H1 (cell line): ENCODE measurements around the gene PLD5. TPM values are rescaled to one million over a fixed set of nuclear protein-coding genes. Genes with fewer than 3 reads are reported as not detected.

Experiments used
- CTCF ChIA-PET: fragments of 300-600 bp; sonication (Branson Sonifier 250); formaldehyde crosslinking; loops from one replicate; lab custom pipeline; 2021; ENCODE audit not compliant: partially characterized antibody; lab: Charles Lee
- POLR2A ChIA-PET: fragments of 300-600 bp; sonication (Branson Sonifier 250); formaldehyde crosslinking; loops from one replicate; lab custom pipeline; 2021; ENCODE audit warnings: inconsistent platforms; ENCODE audit not compliant: partially characterized antibody; lab: Charles Lee
- DNase-seq, 2 experiments: peaks; one replicate each; pipeline versions ENCODE4 v3.0.0 to v3.0.0-alpha.2; 2010 to 2022; ENCODE audit warnings: low spot score in 2 of 2, low read depth in 1 of 2, mixed read lengths in 1 of 2
- FAIRE-seq: peaks from 2 replicates; lab custom pipeline; 2011; peaks lifted over from hg19 to GRCh38; lab: Jason Lieb, UNC
- H2AFZ ChIP-seq: 2 replicates; pipeline ENCODE4 v1.8.1; 2012; ENCODE audit warnings: low read length, inconsistent platforms
- H2AK5ac ChIP-seq: 2 replicates; pipeline ENCODE4 v1.6.1; 2013; ENCODE audit warnings: low read depth, low read length
- H2BK120ac ChIP-seq: replicated peaks from 2 replicates; pipeline ENCODE3; 2013; ENCODE audit warnings: low read depth, low read length, inconsistent platforms
- H2BK12ac ChIP-seq: 2 replicates; pipeline ENCODE4 v1.6.1; 2013; ENCODE audit warnings: low read depth, low read length
- H2BK15ac ChIP-seq: 2 replicates; pipeline ENCODE4 v1.6.1; 2013; ENCODE audit warnings: low read length
- H2BK20ac ChIP-seq: 2 replicates; pipeline ENCODE4 v1.6.1; 2013; ENCODE audit warnings: low read length
- H2BK5ac ChIP-seq: 2 replicates; pipeline ENCODE4 v1.6.1; 2013; ENCODE audit warnings: low read depth, low read length
- H3K14ac ChIP-seq: 2 replicates; pipeline ENCODE4 v1.6.1; 2013; ENCODE audit warnings: inconsistent platforms; ENCODE audit not compliant: insufficient read length
- H3K18ac ChIP-seq: 2 replicates; pipeline ENCODE4 v1.6.1; 2013; ENCODE audit warnings: low read length; ENCODE audit errors: extremely low read depth
- H3K23ac ChIP-seq: 2 replicates; pipeline ENCODE4 v1.6.1; 2013; ENCODE audit warnings: inconsistent platforms; ENCODE audit not compliant: insufficient read length
- H3K23me2 ChIP-seq: 2 replicates; pipeline ENCODE4 v1.6.1; 2013; ENCODE audit warnings: low read depth, low read length
- H3K27ac ChIP-seq: 2 replicates; pipeline ENCODE4 v1.6.1; 2011; ENCODE audit warnings: low read depth, low read length, inconsistent platforms
- H3K27me3 ChIP-seq, 4 experiments: replicated peaks in 1 of 4; 1 replicate in 1 of 4; 2 replicates in 3 of 4; pipeline versions ENCODE4 v1.6.1 to v1.8.1; 2011 to 2013; ENCODE audit warnings: low read length in 3 of 4, mild to moderate bottlenecking in 3 of 4, inconsistent platforms in 2 of 4, mixed read lengths in 2 of 4, moderate library complexity in 1 of 4; ENCODE audit not compliant: control insufficient read depth in 3 of 4, insufficient read depth in 3 of 4; ENCODE audit errors: extremely low read depth in 1 of 4
- H3K36me3 ChIP-seq, 4 experiments: 2 replicates each; pipeline versions ENCODE4 v1.6.1 to v1.8.1; 2011 to 2013; ENCODE audit warnings: mild to moderate bottlenecking in 4 of 4, low read length in 3 of 4, moderate library complexity in 2 of 4, control low read depth in 1 of 4, inconsistent platforms in 1 of 4; ENCODE audit not compliant: insufficient read depth in 4 of 4, control insufficient read depth in 2 of 4
- H3K4ac ChIP-seq: replicated peaks from 2 replicates; pipeline ENCODE3; 2013; ENCODE audit warnings: low read length, low read depth, mixed read lengths, inconsistent platforms; ENCODE audit not compliant: insufficient read length
- H3K4me1 ChIP-seq, 4 experiments: replicated peaks in 1 of 4; 1 replicate in 1 of 4; 2 replicates in 3 of 4; pipeline versions ENCODE4 v1.6.1 to v1.8.1; 2011 to 2013; ENCODE audit warnings: low read length in 3 of 4, inconsistent platforms in 2 of 4, mixed read lengths in 1 of 4; ENCODE audit not compliant: insufficient read depth in 4 of 4, control insufficient read depth in 3 of 4
- H3K4me2 ChIP-seq, 2 experiments: 2 replicates each; pipeline versions ENCODE4 v1.6.1 to v1.8.1; 2011 to 2013; ENCODE audit warnings: low read depth in 2 of 2, low read length in 2 of 2, control low read depth in 1 of 2, inconsistent platforms in 1 of 2, mild to moderate bottlenecking in 1 of 2; ENCODE audit not compliant: insufficient read depth in 1 of 2
- H3K4me3 ChIP-seq, 4 experiments: fragments of 200-600, 300-600 bp in 1 of 4; sonication (generic), shearing (Covaris generic), sonication (Bioruptor Twin) in 1 of 4; 2 replicates each; pipeline versions ENCODE4 v1.5.1 to v1.8.1; 2011 to 2016; ENCODE audit warnings: low read length in 4 of 4, low read depth in 3 of 4, control low read depth in 2 of 4, inconsistent platforms in 2 of 4, mild to moderate bottlenecking in 2 of 4, mixed read lengths in 1 of 4, moderate library complexity in 1 of 4; ENCODE audit not compliant: insufficient read depth in 2 of 4; ENCODE audit errors: extremely low read depth in 1 of 4
- H3K56ac ChIP-seq: replicated peaks from 2 replicates; pipeline ENCODE3; 2013; ENCODE audit warnings: low read depth, mild to moderate bottlenecking, mixed read lengths, low read length, inconsistent platforms; ENCODE audit not compliant: insufficient read length
- H3K79me1 ChIP-seq: 2 replicates; pipeline ENCODE4 v1.6.1; 2013; ENCODE audit warnings: low read depth, low read length, control low read depth
- H3K79me2 ChIP-seq, 2 experiments: 2 replicates each; pipeline versions ENCODE4 v1.6.1 to v1.8.1; 2012 to 2013; ENCODE audit warnings: low read length in 2 of 2, mild to moderate bottlenecking in 2 of 2, inconsistent platforms in 1 of 2; ENCODE audit not compliant: insufficient read depth in 2 of 2, control insufficient read depth in 1 of 2
- H3K9ac ChIP-seq, 4 experiments: replicated peaks in 1 of 4; 1 replicate in 1 of 4; 2 replicates in 3 of 4; pipeline versions ENCODE4 v1.6.1 to v1.8.1; 2011 to 2013; ENCODE audit warnings: low read depth in 3 of 4, low read length in 3 of 4, control low read depth in 2 of 4, mild to moderate bottlenecking in 2 of 4, moderate library complexity in 2 of 4, inconsistent platforms in 1 of 4; ENCODE audit errors: extremely low read depth in 1 of 4
- H3K9me3 ChIP-seq, 2 experiments: 2 replicates each; pipeline versions ENCODE4 v1.6.1 to v1.8.1; 2012 to 2013; ENCODE audit warnings: mild to moderate bottlenecking in 2 of 2, moderate library complexity in 2 of 2, control low read depth in 1 of 2, inconsistent platforms in 1 of 2, low read depth in 1 of 2, low read length in 1 of 2, mixed read lengths in 1 of 2; ENCODE audit not compliant: insufficient read depth in 2 of 2
- H4K20me1 ChIP-seq, 2 experiments: replicated peaks in 1 of 2; 2 replicates each; pipeline versions ENCODE3 to v1.8.1; 2011 to 2013; ENCODE audit warnings: inconsistent platforms in 2 of 2, low read length in 2 of 2, mild to moderate bottlenecking in 1 of 2; ENCODE audit not compliant: insufficient read depth in 2 of 2, control insufficient read depth in 1 of 2
- H4K5ac ChIP-seq: 2 replicates; pipeline ENCODE4 v1.6.1; 2013; ENCODE audit warnings: low read length, low read depth, mixed read lengths, inconsistent platforms; ENCODE audit not compliant: insufficient read length
- H4K8ac ChIP-seq: 2 replicates; pipeline ENCODE4 v1.8.0; 2013; ENCODE audit warnings: mild to moderate bottlenecking, moderate library complexity, low read length, inconsistent platforms; ENCODE audit not compliant: insufficient read depth; ENCODE audit errors: extremely low read depth
- H4K91ac ChIP-seq: replicated peaks from 2 replicates; pipeline ENCODE3; 2013; ENCODE audit warnings: low read length, mixed read lengths, inconsistent platforms; ENCODE audit not compliant: insufficient read length
- BCL11A ChIP-seq, 2 experiments: IDR thresholded peaks; one replicate each; pipeline ENCODE4 v1.6.1; 2011; ENCODE audit warnings: low read depth in 2 of 2, low read length in 2 of 2, mild to moderate bottlenecking in 2 of 2
- CBX5 ChIP-seq: fragments of 300-800, 300-1000 bp; sonication (generic); IDR thresholded peaks from 2 replicates; pipeline ENCODE4 v1.7.1; 2016; ENCODE audit warnings: antibody characterized with exemption, low read length, low read depth
- CREB1 ChIP-seq: IDR thresholded peaks from 2 replicates; pipeline ENCODE4 v1.6.1; 2012; ENCODE audit warnings: inconsistent platforms
- KDM5A ChIP-seq: fragments of 200-600 bp; IDR thresholded peaks from 2 replicates; pipeline ENCODE4 v1.7.1; 2012; ENCODE audit warnings: mild to moderate bottlenecking, low read length, inconsistent platforms, mixed read lengths
- POLR2AphosphoS5 ChIP-seq: IDR thresholded peaks from 2 replicates; pipeline ENCODE4 v1.6.1; 2011; ENCODE audit warnings: low read depth, low read length
- WGBS, 2 experiments: shearing (Covaris generic) in 1 of 2; methylation state at CpG; one replicate each; pipeline versions ENCODE4 v1.1.6 to v1.1.7; 2013 to 2015; ENCODE audit warnings: low lambda C conversion rate in 2 of 2, mixed read lengths in 2 of 2, inconsistent platforms in 1 of 2, low coverage in 1 of 2, missing lambda C conversion rate in 1 of 2; ENCODE audit not compliant: insufficient replicate concordance in 2 of 2, insufficient coverage in 1 of 2, insufficient read length in 1 of 2; ENCODE audit errors: extremely low coverage in 1 of 2, missing lambda C conversion rate in 1 of 2; 5-methylcytosine and 5-hydroxymethylcytosine counted together
- polyA plus RNA-seq, 7 experiments: library from polyadenylated mRNA; depleted of rRNA in 3 of 7; stranded (reverse) in 5 of 7; unstranded in 2 of 7; fragments of >200 nt in 5 of 7; fragments of 200-250 nt in 2 of 7; gene quantifications; 1 replicate in 5 of 7; 2 replicates in 1 of 7; 4 replicates in 1 of 7; pipeline versions ENCODE4 v1.2.1 to v1.2.3, GENCODE V29; 2011 to 2013; ENCODE audit warnings: missing spikeins in 2 of 7, mixed read lengths in 2 of 7
- total RNA-seq: library from RNA; stranded (reverse); fragmentation: NEBNext Ultra II Directional; extraction: Animal tissue kit (Norgen Biotek cat#: 25700); gene quantifications from 2 replicates; pipeline ENCODE4 v1.2.1, GENCODE V29; 2021

Gene PLD5
- total and polyA plus RNA-seq, 2 of the 8 experiments (the other 6 are each of a cell fraction or from before 2014, with no cell fraction given), result 0.86 to 8.5 TPM

DNA sequence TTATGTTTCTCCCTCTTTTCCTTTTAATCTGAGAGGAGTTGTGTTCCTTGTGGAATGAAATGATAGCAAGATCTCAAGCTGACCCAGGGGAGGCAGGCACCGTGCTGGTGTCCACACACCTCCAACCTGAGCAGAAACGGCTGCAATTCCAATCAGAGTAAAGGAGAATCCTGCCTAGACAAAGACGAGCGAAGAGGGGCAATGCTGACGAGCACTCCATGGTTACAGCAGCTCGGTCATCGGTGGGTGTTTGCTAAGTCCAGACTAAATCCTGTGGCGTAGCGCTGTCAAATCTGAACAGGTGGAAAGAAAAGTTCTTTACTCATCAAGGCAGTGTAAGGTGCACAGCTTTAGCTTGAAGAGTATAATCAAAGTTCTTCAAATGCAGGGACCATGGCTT is 74.8 kb downstream of the PLD5 start:
- H3K14ac ChIP-seq, result no peak overlapping the region
- ChIA-PET POLR2A (no interaction called here), CTCF (interaction anchor here (1.2 to 1.3 kb wide), 2 partner anchors 9 to 13 kb away, joined by 3 to 4 read pairs; no protein-coding TSS in a partner anchor)
- no peak overlapping the region for H3K4ac ChIP-seq
- H3K79me2 ChIP-seq, result no peaks in the 10 kb centered on the region
- H3K79me1 ChIP-seq, result no peaks in the 10 kb centered on the region
- H2BK5ac ChIP-seq, result no peak overlapping the region; the same call in 1 of the 2 replicates
- no peak overlapping the region for H4K5ac ChIP-seq
- 0 out of 4 replicates have a peak overlapping the region, but pooled peaks of 1 of the 2 experiments have one; percentile 22 for H3K4me2 ChIP-seq
- H2BK120ac ChIP-seq, result no peak overlapping the region
- no peak overlapping the region for H2BK15ac ChIP-seq
- no peak for FAIRE-seq
- no peak overlapping the region for H3K23ac ChIP-seq
- no peak overlapping the region for H3K4me3 ChIP-seq
- H2BK12ac ChIP-seq, result peak overlapping the region; percentile 41; the same call in 1 of the 2 replicates
- H3K4me1 ChIP-seq, result peaks cover 6 to 30% (median 14%) of the 10 kb centered on the region in 4 experiments; a peak in 6 of 7 replicates
- no peak overlapping the region for H4K91ac ChIP-seq
- H4K20me1 ChIP-seq, result no peaks in the 10 kb centered on the region
- peak overlapping the region; percentile 17; the same call in 1 of the 2 replicates for H3K18ac ChIP-seq
- H3K56ac ChIP-seq, result no peak overlapping the region
- H2AK5ac ChIP-seq, result peak overlapping the region; percentile 59; the same call in 1 of the 2 replicates
- no peaks in the 10 kb centered on the region for H3K36me3 ChIP-seq
- no peak overlapping the region for H2BK20ac ChIP-seq
- no peak overlapping the region for H3K27ac ChIP-seq
- H3K23me2 ChIP-seq, result no peaks in the 10 kb centered on the region
- TF ChIP-seq CREB1 (no peak), CBX5 (no peak), BCL11A (IDR thresholded peaks at IDR 0.05; ENCODE audit: low read depth in 2 of 2, low read length in 2 of 2) (no peak), KDM5A (no peak), POLR2AphosphoS5 (no peak)
- H3K9ac ChIP-seq, result no peak overlapping the region
- no peak for DNase-seq
- WGBS, 2 experiments, result 92% methylated on average over 9 of the region's 9 CpGs; no CpG with 5 or more reads in 1 of the 2 experiments
- no peak overlapping the region for H2AFZ ChIP-seq
- no peaks in the 10 kb centered on the region for H3K9me3 ChIP-seq
- no peak overlapping the region for H4K8ac ChIP-seq
- no peaks in the 10 kb centered on the region for H3K27me3 ChIP-seq
